GM19463 (cell line): Measurements from ENCODE around the gene FMN1.

Experiments
- ATAC-seq: cut with Tn5 transposase; IDR thresholded peaks from one replicate; pipeline ENCODE4 v1.9.1; 2021; ENCODE audit warnings: mild to moderate bottlenecking, moderate library complexity; ENCODE audit not compliant: unreplicated experiment

FMN1 gene

DNA sequence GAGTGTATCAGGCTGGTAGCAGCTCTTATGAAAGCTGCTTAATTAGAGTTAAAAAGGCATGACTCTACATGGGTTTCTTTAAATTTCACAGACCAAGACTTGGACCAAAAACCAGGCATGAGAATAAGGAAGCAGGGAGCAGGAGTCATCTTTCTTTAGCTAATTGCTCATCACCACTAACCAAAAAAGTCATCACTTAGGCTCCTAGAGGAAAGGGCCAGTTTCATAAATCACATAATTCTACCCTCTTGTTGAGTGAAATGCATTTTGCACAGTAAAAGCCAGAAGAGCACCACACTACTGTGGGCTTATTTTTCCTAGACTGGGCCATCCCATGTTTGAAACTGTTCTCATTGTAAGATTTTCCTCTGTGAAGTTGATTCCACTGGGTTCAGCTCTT, 301.1 kb downstream of the FMN1 start:
- no peak for ATAC-seq

DNA sequence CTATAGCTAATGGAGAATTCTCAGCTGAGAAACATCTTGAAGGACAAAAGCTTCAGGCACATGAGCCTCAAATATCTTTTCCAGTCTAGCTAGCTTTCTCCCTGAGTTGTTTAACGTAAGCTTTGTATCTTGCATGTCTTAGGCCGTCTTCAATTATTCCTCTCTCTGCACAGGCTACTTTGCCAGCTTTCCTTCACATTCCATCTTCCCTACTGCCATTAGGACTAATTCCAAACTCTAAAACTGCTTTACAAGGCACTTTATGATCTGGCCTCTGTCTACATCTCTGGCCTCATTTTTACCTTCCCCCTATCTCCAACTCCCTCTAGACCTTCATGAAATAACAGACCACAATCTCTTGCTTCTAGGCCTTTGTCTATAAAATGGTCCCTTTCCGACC, 305.3 kb downstream of the FMN1 start:
- no peak for ATAC-seq

DNA sequence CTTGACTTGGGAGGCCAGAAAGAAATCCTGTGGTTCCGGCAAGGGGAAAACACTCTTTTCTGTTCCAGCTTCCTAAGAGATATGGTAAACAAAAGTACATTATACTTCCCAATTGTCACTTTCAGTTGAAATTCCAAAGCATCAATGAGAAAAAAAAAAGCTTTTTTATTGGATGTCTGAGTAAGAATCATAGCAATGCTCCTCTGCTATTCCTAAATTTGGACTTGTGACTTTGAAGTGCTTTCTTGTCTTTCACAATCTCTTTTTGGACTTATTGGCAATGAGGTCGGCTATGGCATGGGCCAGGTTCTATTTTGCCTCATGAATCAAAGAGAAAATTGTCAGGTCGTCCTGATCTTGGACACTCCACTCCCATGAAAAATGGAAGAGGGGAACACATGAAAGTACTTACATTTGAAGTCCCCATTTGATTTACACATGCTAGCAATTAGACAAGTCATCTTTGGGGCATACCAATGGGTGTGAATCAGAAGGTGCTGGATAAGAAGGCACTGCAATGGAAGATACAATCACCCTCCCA, 306.2 kb downstream of the FMN1 start:
- ATAC-seq: no peak

DNA sequence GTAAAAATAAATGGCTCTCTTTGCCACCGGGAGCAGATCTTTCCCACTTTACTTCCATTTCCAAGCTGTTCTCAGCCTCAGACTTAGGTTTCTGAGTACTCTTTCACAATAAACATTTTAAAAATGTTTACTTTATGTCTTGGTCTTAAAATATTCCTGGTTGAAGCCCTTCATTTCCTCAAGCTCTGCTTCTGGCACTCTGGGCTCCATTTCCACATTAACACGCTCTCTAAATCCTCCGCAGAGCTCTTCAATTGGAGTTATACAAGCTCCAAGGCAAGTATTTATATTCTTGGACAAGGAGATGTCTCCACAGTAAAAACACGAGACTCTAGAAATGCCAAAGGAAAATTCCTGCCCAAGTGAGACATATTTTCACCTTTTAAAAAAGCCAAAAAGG, 307.4 kb downstream of the FMN1 start:
- ATAC-seq: no peak

DNA sequence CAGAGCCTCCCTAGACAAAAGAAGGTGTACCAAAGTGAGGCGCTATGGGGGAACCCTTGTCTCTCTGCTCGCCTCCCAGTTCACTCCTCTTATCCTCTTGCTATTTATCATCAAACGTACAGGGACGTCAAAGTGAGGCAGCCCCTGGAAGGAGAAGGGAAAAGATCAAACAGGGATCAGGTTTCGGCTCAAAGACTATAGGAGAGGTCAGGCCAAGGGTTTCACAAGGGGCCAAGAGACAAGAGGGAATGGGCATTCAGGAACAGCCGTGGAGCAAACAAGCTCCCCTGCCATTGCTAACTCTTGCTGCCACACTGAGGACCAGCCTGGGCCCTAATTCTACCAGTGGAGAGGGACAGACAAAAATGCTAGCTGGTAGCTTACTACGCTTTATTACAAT, 308.1 kb downstream of the FMN1 start:
- no peak for ATAC-seq

DNA sequence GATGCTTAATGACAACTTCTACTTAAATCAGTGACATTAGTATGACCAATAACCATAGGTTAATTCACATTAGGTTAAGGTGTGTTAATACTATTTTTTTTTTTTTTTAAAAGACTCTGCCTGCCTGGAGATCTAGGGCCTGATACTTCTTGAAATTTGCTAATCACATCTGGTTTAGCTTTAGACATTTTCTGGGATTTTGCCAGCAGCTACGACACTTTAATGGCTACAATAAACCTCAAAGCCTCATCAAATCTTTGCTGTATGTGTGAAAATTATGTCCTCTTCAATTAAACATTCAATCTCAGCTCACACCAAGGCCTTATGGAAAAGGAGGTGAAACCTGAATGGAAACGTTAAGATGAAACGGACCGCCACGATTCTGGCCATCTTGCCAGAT, 308.8 kb downstream of the FMN1 start:
- no peak for ATAC-seq

DNA sequence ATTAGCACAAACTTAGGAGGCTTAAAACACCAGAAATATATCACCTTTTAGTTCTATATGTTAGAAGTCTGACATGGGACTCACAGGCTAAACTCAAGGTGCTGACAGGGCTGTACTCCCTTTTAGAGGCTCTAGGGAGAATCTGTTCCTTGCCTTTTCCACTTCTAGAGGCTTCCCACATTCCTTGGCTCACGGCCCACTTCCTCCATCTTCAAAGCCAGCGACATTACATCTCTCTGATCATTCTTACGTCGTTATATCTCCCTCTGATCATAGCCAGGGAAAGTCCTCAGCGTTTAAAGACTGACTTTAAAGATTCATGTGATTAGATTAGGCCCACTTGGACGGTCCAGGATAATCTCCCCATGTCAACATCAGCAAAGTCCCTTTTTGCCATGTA, 310.4 kb downstream of the FMN1 start:
- no peak for ATAC-seq

DNA sequence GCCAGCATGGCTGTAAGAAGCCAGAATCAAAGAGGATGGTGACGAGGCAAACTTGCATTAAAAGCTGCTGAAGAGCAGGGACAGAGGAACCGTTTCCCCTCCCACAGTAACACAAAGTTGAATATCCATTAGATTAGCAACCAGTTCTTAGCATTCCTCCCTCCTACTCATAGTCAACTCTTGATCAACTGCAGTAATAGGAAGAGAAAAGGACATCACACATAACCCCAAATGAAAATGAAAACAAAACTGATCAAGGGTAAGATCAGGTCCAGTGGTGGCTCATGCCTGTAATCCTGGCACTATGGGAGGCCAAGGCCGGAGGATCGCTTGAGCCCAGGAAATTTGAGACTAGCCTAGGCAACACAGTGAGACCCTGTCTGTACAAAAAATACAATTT, 311.6 kb downstream of the FMN1 start:
- ATAC-seq: no peak

DNA sequence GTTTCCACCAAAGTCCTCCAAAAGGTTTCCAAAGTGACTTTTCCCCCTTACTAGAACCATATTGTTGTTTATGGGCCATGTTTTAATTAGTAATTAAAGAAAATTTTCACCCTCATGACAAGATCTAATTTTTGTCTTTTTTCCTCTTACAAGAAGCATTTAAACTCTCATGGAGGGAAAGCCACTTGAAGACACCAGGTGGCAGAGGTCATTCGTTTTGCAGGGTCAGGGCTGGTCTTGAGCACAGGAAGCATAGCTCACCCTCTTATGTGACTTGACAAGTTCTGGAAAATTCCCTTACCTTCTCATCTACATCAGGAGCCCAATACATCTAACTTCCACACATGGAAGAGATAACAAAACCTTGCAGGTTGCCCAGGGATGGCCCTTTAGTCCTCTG, 313.0 kb downstream of the FMN1 start:
- ATAC-seq: no peak

DNA sequence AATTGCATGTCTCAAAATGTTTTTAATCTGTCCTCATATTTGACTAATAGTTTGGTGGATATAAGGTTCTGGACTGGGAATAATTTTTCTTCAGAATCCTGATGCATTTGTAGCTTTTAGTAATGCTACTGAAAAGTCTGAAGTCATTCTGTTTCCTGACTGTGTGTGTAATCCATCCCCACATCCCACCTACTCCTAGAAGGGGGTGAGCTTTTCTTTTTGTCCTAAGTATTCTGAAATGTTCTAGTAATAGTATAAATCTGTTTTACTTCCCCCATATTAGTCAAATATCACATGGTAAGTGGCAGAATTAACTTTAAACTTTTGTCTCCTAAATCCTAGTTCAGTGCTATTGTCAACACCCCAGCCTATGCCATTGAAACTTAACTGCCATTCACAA, 313.9 kb downstream of the FMN1 start:
- no peak for ATAC-seq

DNA sequence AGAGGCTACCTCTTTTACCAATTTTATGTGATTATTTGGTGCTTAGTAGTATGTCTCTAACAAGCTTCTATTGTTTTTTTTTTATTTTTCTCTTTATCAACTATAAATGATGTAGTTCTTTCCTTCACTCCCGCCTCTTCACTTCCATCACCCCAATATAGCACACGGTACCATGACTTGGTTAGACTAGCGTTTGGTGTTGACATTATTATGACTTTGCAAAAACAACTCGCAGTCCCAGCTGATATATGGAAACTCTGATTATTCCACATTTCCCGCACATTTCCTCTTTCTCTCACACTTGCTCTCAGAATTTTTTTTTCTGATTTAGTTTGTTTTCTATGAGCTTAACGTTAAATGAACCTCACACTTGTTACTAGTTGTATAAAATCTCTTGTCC, 314.5 kb downstream of the FMN1 start:
- no peak for ATAC-seq

DNA sequence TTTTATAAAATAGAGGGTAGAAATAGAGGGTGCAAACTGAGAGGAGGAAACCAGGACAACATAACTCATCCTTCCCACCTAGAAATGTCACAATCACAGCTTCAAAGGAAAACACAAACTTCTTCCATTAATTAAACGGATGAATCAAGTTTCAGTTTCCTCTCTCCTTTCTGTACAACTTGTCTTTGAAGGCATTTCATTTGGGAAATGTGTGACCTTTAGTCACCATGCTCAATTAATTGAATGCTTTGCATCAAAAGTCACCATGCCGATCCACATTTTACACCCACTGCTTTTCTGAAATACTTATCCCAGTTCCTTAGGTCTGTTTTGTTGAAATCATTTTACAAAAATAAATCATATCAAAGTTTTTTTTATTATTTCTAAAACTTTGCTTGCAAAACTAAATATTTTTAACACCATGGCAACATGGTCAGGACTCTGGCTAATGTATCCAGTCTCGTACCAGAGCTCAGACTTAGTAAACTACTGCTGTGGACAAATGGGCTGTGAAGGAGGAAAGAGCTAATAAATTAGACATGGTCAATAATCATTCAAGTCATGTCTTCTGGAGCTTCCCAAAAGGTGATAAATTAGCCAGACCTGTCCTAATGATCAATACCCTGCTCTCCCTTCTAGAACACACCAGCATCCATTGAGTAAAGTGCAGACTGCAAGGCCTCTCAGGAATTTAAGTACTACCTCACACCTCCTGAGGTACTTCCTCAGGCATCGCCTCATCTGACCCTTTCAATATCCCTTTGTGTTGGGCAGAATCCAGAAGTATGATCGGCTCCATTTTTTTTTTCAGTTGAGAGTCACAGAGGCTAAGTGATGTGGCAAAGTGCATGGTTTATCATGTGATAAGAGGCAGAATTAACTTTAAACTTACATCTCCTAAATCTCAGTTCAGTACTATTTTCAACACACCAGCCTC, 315.4 kb downstream of the FMN1 start:
- ATAC-seq: no peak

DNA sequence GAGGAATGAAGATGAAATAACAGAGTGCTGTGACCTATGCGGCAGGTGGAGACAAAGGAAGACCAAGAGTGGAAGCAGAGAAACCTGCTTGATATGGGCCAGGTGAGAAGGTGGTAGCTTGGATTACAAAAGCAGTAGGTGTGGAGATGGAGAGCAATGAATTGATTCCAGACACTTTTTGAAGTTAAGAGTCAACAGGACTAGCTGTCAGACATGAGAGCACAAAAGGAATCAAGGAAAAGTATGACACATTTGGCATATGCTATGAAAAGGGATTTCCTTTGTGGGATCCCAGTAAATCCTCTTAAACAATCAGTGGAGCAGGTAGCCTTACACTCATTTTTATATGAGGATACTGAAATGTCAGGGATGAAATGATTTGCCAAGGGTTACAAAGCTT, 316.2 kb downstream of the FMN1 start:
- ATAC-seq: no peak

DNA sequence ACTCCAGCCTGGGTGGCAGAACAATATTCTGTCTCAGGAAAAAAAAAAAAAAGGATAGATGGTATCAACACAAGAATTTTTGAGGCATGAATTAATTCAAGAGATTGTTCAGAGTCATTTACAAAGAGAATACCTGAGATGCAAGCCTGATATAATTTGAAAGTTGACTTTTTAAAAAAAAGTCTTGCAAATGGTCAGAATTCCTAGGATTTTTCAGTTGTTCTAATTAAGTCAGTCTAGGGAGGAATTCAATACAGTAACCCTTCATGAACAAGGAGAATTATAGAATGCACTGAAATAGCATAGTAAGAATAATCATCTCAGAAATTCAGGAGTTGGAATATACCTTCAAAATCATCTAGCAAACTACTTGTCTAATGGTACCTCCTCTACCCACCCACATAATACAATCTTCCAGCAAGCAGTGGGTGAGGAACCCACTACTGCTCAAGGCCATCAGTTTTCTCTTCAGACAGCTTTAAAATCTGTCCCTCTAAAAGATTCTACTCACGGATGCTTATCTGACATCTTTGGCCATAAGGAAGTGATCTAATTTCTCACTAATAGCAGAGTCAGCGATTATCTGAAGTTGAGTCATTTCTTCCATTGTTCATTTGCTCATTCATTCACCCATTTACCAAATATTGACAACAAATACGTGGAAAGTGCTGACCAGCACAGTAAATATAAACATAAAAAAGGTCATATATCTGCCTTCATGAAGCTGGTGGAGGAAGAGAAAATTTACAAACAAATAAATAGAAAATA, 317.1 kb downstream of the FMN1 start:
- no peak for ATAC-seq

DNA sequence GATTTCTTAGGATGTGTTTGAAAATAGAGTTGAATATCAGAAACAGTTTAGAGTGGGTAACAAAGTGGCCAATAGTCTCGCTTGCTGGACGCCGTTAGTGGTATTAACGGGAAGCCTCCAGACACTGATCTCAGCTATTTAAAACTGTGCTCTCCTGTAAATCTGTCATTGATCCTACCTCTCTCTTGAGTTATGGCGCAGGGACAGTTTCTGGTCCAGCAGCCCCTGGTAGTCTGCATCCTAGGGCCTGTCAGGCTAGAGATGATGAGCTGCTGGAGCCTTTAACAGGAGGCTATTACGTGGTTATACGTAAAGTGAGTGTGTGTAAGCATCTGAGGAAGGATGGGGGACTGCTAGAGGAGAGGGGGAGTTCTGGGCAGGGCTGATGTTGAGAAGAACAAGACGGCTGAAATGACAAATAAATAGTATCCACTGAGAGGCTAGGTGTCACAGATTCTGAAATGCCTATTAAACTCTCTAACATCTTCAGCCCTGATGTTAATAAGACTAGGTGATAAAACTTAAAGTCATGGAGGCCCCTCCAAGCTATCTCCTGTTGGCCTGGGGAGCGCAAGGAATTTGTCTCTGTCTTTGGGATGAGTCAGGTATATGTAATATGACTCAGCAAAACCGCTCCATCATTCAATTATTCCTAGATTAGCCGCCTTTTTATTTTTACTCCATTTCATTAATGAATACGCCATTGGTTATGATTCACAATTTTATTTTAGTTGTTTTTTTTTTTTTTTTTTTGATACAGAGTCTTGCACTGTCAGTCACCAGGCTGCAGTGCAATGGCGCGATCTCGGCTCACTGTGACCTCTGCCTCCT, 321.0 kb downstream of the FMN1 start:
- no peak for ATAC-seq

DNA sequence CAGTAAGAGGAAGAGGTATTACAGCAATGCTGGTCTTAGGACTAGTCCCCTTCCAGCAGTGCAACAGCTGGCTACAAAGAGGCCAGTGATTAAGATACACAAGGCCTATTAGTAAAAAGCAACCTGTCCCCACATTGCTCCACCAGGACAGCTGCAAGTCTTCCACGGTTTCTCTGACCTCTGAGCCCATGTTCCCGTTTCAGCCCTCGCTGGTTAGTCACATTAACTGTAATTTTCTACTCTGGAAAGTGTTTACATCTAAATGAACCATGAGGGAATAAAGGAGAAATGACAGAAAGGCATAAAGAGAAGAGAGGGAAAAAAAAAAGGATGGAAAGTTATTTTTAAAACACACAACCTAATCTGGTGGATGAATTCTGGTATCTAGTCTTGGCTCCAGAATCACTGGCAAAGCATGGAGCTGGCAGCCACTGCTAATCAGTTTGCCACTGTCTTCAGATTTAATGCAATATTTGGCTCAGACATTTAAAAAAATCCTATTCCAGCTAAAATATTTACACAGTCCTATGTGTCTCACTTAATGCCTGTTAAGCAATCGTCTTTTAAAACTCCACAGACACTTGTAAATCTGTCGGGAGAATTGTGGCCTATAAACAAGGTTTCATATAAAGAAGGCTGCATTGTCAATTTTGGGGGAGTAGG, 321.8 kb downstream of the FMN1 start:
- ATAC-seq: no peak

DNA sequence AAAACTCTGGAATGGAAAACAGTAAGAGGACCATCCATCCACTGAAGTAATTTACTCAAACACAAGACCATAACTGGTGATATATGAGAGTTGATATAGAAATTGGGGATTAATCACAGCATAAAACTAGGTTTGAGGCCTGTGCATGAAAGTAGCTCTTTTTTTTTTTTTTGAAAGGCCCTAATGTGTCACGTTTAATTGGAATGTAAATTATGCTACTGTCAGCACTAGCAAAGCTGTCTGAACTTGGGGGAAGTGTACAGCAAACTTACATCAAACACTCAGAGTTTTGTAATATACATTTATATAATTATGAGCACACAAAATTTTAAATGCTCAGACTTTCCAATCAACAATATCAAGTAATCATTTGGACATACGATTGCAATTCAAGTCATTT, 322.6 kb downstream of the FMN1 start:
- ATAC-seq: no peak

DNA sequence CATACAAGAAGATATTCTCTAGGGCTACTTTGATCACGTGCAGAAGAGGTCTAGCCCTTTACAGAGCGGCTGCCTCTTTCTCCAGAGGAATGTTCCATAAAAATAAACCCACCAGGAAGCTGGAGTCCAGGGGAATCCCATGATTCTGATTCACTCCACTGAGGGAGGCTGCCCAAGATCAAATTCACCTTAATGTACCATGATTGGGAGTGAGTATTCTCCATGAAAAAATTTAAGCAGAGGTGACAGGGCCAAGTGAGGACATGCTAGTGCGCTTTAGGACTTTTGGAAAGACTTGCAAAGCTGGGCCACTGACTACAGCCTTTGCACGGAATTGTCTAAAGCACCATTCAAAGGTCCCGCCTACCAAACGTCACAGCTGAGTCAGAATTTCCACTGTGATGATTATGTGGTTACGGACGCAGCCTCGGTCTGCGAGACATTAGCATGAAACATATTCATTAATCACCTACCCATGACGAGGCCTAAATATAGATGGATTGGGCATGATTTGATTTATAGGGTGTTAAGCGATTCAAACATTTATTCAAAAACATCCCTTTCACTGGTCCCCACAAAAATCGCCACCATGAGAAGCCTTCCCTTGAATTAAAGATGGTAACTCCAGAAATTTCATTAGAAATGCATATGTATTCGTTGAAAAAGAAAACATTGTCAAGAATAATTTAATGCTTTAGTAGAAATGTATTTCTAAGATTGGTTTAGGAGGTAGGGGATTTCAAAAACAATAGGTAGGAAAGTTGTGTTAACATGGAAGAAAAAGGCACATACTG, 324.1 kb downstream of the FMN1 start:
- ATAC-seq: no peak

DNA sequence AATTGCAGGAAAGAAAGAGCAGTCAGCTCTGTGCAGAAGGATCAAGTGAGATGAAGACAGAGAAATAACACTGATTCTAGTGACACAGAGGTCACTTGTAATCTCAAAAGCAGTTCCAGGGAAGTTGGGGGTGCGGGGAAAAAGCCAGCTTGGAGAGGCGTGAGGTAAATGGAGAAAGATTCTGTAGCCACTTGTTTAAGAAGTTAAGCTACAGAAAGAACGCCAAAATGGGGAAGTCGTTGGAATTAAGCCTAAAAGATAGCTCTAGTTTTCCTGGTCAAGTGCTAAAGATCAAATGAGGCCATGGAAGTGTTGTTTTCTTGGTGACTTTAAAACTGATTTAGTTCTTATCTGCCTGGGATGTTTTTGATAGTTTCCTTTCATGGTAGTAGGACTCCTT, 324.7 kb downstream of the FMN1 start:
- no peak for ATAC-seq

DNA sequence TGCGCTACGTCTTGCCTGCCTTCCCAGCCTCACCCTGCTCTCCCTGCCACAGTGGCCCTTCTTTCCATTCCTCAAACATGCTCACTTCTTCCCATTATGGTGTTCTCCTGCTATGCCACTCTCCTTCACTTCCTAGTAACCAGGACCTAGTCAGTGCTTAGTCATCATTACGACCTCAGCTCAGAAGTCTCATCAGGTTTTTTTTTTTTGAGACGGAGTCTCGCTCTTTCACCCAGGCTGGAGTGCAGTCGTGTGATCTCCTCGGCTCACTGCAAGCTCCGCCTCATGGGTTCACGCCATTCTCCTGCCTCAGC, 327.2 kb downstream of the FMN1 start:
- ATAC-seq: no peak
